Caco-2 (cell line): ENCODE data around the gene BEAN1. TPM values are rescaled to one million over a fixed set of nuclear protein-coding genes. Genes with fewer than 3 reads are reported as not detected.

Experiments used
- BruUV-seq: library from RNA; stranded (reverse); fragments of 400-500 nt; replicated peaks from 2 replicates; lab custom pipeline; 2021; lab: Mats Ljungman, UMichigan
- CTCF ChIA-PET: fragments of 300-600 bp; sonication (Branson Sonifier 250); formaldehyde crosslinking; loops from one replicate; lab custom pipeline; 2022; ENCODE audit warnings: antibody characterized with exemption; lab: Charles Lee
- POLR2A ChIA-PET: fragments of 300-600 bp; sonication (Branson Sonifier 250); formaldehyde crosslinking; loops from one replicate; lab custom pipeline; 2022; ENCODE audit warnings: antibody characterized with exemption; lab: Charles Lee
- DNase-seq, 2 experiments: peaks; one replicate each; pipeline versions ENCODE4 v3.0.0 to v3.0.0-alpha.2; 2020 to 2022
- H3K27me3 ChIP-seq: replicated peaks from 2 replicates; pipeline ENCODE4 v1.6.0; 2011; ENCODE audit warnings: low read length; ENCODE audit not compliant: control insufficient read depth, insufficient read depth
- H3K36me3 ChIP-seq: 2 replicates; pipeline ENCODE4 v1.5.1; 2011; ENCODE audit warnings: low read length; ENCODE audit not compliant: control insufficient read depth, insufficient read depth
- H3K4me1 ChIP-seq: fragments of 250-450 bp; sonication (Bioruptor Pico); 2 replicates; pipeline ENCODE4 v1.5.1; 2020; ENCODE audit warnings: mild to moderate bottlenecking
- H3K4me3 ChIP-seq: 2 replicates; pipeline ENCODE4 v1.5.1; 2011; ENCODE audit warnings: low read depth, mild to moderate bottlenecking, control low read depth, low read length
- H3K9me3 ChIP-seq: fragments of 250-450 bp; sonication (Bioruptor Pico); 2 replicates; pipeline ENCODE4 v1.5.1; 2020; ENCODE audit warnings: mild to moderate bottlenecking, moderate library complexity
- H3K27ac Mint-ChIP-seq: one replicate; pipeline ENCODE4 v1.8.0; 2022; ENCODE audit warnings: mixed read lengths; ENCODE audit not compliant: unreplicated experiment
- H3K27me3 Mint-ChIP-seq: one replicate; pipeline ENCODE4 v1.8.0; 2022; ENCODE audit warnings: mixed read lengths; ENCODE audit not compliant: insufficient read depth, unreplicated experiment
- H3K36me3 Mint-ChIP-seq: one replicate; pipeline ENCODE4 v1.8.0; 2022; ENCODE audit warnings: mild to moderate bottlenecking, mixed read lengths; ENCODE audit not compliant: insufficient read depth, unreplicated experiment
- H3K4me1 Mint-ChIP-seq: one replicate; pipeline ENCODE4 v1.8.0; 2022; ENCODE audit warnings: low read depth, mixed read lengths; ENCODE audit not compliant: unreplicated experiment
- H3K4me3 Mint-ChIP-seq: one replicate; pipeline ENCODE4 v1.8.0; 2022; ENCODE audit warnings: mild to moderate bottlenecking, moderate library complexity, mixed read lengths; ENCODE audit not compliant: unreplicated experiment
- H3K9me3 Mint-ChIP-seq: one replicate; pipeline ENCODE4 v1.8.0; 2022; ENCODE audit warnings: mixed read lengths; ENCODE audit not compliant: unreplicated experiment
- CTCF ChIP-seq, 2 experiments: fragments of 200-600 bp in 1 of 2; IDR thresholded peaks; 1 replicate in 1 of 2; 2 replicates in 1 of 2; pipeline versions ENCODE4 v1.5.1 to v1.8.0; 2011 to 2022; ENCODE audit warnings: antibody characterized with exemption in 1 of 2, control low read depth in 1 of 2, inconsistent platforms in 1 of 2, low read depth in 1 of 2, low read length in 1 of 2, mild to moderate bottlenecking in 1 of 2, moderate library complexity in 1 of 2; ENCODE audit not compliant: insufficient read depth in 1 of 2, severe bottlenecking in 1 of 2, unreplicated experiment in 1 of 2
- intact Hi-C: fragments of 100-400 bp; cut with micrococcal nuclease; formaldehyde crosslinking; loops from one replicate; pipeline ENCODE4 v1.10.0; 2022; ENCODE audit not compliant: unreplicated experiment
- total RNA-seq: library from RNA; stranded (reverse); gene quantifications from 2 replicates; pipeline ENCODE4 v1.2.3, GENCODE V29; 2022

Gene BEAN1
- total RNA-seq, 1 experiment from 2014 or later = not detected

GRCh38 chr16:66481081-66481942 lies 54.2 kb downstream of the BEAN1 start:
- Mint-ChIP-seq H3K27me3 (no peaks in the 10 kb centered on the region), H3K27ac (no peak overlapping the region)
- CTCF ChIA-PET = interaction anchor here (0.6 to 2.3 kb wide), 2 partner anchors 24 to 75 kb away, joined by 5 to 14 read pairs; no protein-coding TSS in a partner anchor

GRCh38 chr16:66481943-66482390 lies 54.9 kb downstream of the BEAN1 start:
- no peak overlapping the region for H3K4me3 ChIP-seq
- Mint-ChIP-seq H3K27me3 (no peaks in the 10 kb centered on the region), H3K4me3 (no peak overlapping the region), H3K9me3 (no peaks in the 10 kb centered on the region), H3K36me3 (peaks cover 5% of the 10 kb centered on the region), H3K27ac (no peak overlapping the region), H3K4me1 (no peaks in the 10 kb centered on the region)
- ChIA-PET POLR2A (no interaction called here), CTCF (interaction anchor here (2.3 kb wide), 1 partner anchor 75 kb away, joined by 14 read pairs; no protein-coding TSS in a partner anchor)
- no peaks in the 10 kb centered on the region for H3K27me3 ChIP-seq
- no peaks in the 10 kb centered on the region for H3K9me3 ChIP-seq
- no TSS peak for BruUV-seq
- TF ChIP-seq CTCF (IDR thresholded peaks at IDR 0.05; ENCODE audit: insufficient read depth in 1 of 2, low read depth in 1 of 2, low read length in 1 of 2, severe bottlenecking in 1 of 2, unreplicated experiment in 1 of 2) = no peak
- no peak for DNase-seq
- H3K4me1 ChIP-seq = peaks cover 13% of the 10 kb centered on the region; the same call in 1 of the 2 replicates
- H3K36me3 ChIP-seq = no peaks in the 10 kb centered on the region
- intact Hi-C loops = loop anchor here (5.0 kb wide), 2 partner anchors 40 to 55 kb away; partner anchors contain the start of gene BEAN1

More at GRCh38 chr16:66481081-66481942, 54.2 kb downstream of the BEAN1 start:
- no peak overlapping the region for H3K4me3 Mint-ChIP-seq
- no peak for TF ChIP-seq CTCF (IDR thresholded peaks at IDR 0.05; ENCODE audit: insufficient read depth in 1 of 2, low read depth in 1 of 2, low read length in 1 of 2, severe bottlenecking in 1 of 2, unreplicated experiment in 1 of 2)
- peaks cover 5% of the 10 kb centered on the region for H3K36me3 Mint-ChIP-seq
- Histone ChIP-seq H3K9me3 (no peaks in the 10 kb centered on the region), H3K36me3 (no peaks in the 10 kb centered on the region), H3K4me3 (no peak overlapping the region), H3K4me1 (peaks cover 13% of the 10 kb centered on the region; the same call in 1 of the 2 replicates), H3K27me3 (no peaks in the 10 kb centered on the region)
- no TSS peak for BruUV-seq
- H3K4me1 Mint-ChIP-seq = no peaks in the 10 kb centered on the region
- DNase-seq = no peak
- intact Hi-C loops = loop anchor here (5.0 kb wide), 2 partner anchors 39 to 54 kb away; partner anchors contain the start of gene BEAN1
- no peaks in the 10 kb centered on the region for H3K9me3 Mint-ChIP-seq
- POLR2A ChIA-PET = no interaction called here

GRCh38 chr16:66483689-66484452 lies 56.8 kb downstream of the BEAN1 start:
- H3K27ac Mint-ChIP-seq = no peak overlapping the region
- H3K4me3 Mint-ChIP-seq = no peak overlapping the region
- Histone ChIP-seq H3K9me3 (no peaks in the 10 kb centered on the region; the same call in 1 of the 2 replicates), H3K27me3 (no peaks in the 10 kb centered on the region), H3K4me3 (no peak overlapping the region), H3K4me1 (peaks cover 13% of the 10 kb centered on the region; the same call in 1 of the 2 replicates), H3K36me3 (no peaks in the 10 kb centered on the region)
- H3K36me3 Mint-ChIP-seq = peaks cover 5% of the 10 kb centered on the region
- ChIA-PET CTCF (interaction anchor here (0.8 to 1.6 kb wide), 3 partner anchors 40 to 1058 kb away, joined by 3 to 10 read pairs (median 8); no protein-coding TSS in a partner anchor), POLR2A (no interaction called here)
- no peaks in the 10 kb centered on the region for H3K4me1 Mint-ChIP-seq
- H3K9me3 Mint-ChIP-seq = no peaks in the 10 kb centered on the region
- H3K27me3 Mint-ChIP-seq = no peaks in the 10 kb centered on the region
- TF ChIP-seq CTCF (IDR thresholded peaks at IDR 0.05; ENCODE audit: insufficient read depth in 1 of 2, low read depth in 1 of 2, low read length in 1 of 2, severe bottlenecking in 1 of 2, unreplicated experiment in 1 of 2) = peak; percentile 96 to 99
- DNase-seq = peak; percentile 85 to 91
- no TSS peak for BruUV-seq
- intact Hi-C loops = loop anchor here (1.0 to 5.0 kb wide), 4 partner anchors 42 to 127 kb away; partner anchors contain the start of gene BEAN1
